Measurements from ENCODE around the gene ARHGDIA. TPM values are rescaled to one million over a fixed set of nuclear protein-coding genes. Genes with fewer than 3 reads are reported as not detected.

Gene ARHGDIA
- total RNA-seq, 2 experiments from 2014 or later, result 265 to 715 TPM

DNA sequence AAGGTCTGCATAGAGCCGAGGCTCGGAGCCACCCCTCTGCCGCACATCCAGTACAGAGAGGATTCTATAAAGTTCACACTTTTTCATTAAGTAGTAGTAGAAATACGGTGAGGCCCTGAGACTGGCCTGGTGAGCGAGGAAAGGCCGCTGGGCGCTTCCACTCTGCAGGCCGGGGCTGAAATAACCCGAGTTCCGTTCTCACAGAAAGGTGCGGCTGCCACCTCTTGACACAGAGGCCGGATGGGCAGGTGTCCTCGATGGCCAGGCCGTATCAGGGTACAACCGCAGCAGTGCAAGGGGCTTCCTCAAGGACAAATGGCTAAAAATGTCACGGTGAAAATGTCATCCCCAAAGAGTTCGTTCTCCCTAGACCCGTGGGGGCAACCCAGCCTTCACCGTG lies 40.8 kb upstream of the ARHGDIA start:
- TSS peak; percentile 62 for BruUV-seq (replicated peaks)
- CTCF ChIA-PET (ENCODE audit: unreplicated experiment), result no interaction called here
- Histone ChIP-seq H2AFZ (ENCODE audit: low read length) (no peak overlapping the region), H3K4me2 (ENCODE audit: low read length) (no peak overlapping the region; the same call in 1 of the 2 replicates), H3K79me2 (ENCODE audit: insufficient read depth, low read depth, low read length) (peaks cover 10% of the 10 kb centered on the region), H3K36me3 (ENCODE audit: insufficient read depth, low read length) (peaks cover 70% of the 10 kb centered on the region), H3K9me3 (ENCODE audit: low read length) (no peaks in the 10 kb centered on the region), H3K4me1 (ENCODE audit: insufficient read depth, low read length, poor library complexity, severe bottlenecking) (peaks cover 20% of the 10 kb centered on the region), H4K20me1 (ENCODE audit: insufficient read depth, low read length) (peaks cover 3% of the 10 kb centered on the region), H3K4me3 (ENCODE audit: low read depth, low read length, poor library complexity, severe bottlenecking) (peak overlapping the region; percentile 14), H3K9me2 (ENCODE audit: insufficient read depth, low read length) (no peaks in the 10 kb centered on the region), H3K27ac (ENCODE audit: low read depth, low read length, poor library complexity, severe bottlenecking) (no peak overlapping the region)
- intact Hi-C loops (cut with micrococcal nuclease; ENCODE audit: unreplicated experiment), result loop anchor here (1.0 kb wide), 2 partner anchors 21 to 43 kb away; partner anchors contain the start of genes ALYREF and ANAPC11
- no peak for TF ChIP-seq EZH2phosphoT487 (IDR thresholded peaks at IDR 0.05; ENCODE audit: borderline replicate concordance, low read depth, low read length)
- TF ChIP-seq, protein P1, sequence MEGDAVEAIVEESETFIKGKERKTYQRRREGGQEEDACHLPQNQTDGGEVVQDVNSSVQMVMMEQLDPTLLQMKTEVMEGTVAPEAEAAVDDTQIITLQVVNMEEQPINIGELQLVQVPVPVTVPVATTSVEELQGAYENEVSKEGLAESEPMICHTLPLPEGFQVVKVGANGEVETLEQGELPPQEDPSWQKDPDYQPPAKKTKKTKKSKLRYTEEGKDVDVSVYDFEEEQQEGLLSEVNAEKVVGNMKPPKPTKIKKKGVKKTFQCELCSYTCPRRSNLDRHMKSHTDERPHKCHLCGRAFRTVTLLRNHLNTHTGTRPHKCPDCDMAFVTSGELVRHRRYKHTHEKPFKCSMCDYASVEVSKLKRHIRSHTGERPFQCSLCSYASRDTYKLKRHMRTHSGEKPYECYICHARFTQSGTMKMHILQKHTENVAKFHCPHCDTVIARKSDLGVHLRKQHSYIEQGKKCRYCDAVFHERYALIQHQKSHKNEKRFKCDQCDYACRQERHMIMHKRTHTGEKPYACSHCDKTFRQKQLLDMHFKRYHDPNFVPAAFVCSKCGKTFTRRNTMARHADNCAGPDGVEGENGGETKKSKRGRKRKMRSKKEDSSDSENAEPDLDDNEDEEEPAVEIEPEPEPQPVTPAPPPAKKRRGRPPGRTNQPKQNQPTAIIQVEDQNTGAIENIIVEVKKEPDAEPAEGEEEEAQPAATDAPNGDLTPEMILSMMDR (conservative IDR thresholded peaks at IDR 0.05; ENCODE audit: low read length), result no peak
- POLR2A ChIA-PET, result no interaction called here
- no peak for DNase-seq (ENCODE audit: low spot score)

GRCh38 chr17:81911277-81911961 lies 40.3 kb upstream of the ARHGDIA start, which contains the start of gene PCYT2:
Gene PCYT2 (minus strand): TSS chr17:81911399. CDS start chr17:81911355, 44 bp downstream.
- peak; percentile 98 for DNase-seq (ENCODE audit: low spot score)
- peak within 1 kb of the TSS; percentile 79 for H3K4me2 ChIP-seq (ENCODE audit: low read length)
- H3K9me3 ChIP-seq (ENCODE audit: low read length), result no peaks in the 10 kb centered on the region
- peaks cover 5% of the 10 kb centered on the region; the same call in 1 of the 2 replicates for H3K79me2 ChIP-seq (ENCODE audit: insufficient read depth, low read depth, low read length)
- BruUV-seq (replicated peaks), result no TSS peak
- no peaks in the 10 kb centered on the region; the same call in 1 of the 2 replicates for H4K20me1 ChIP-seq (ENCODE audit: insufficient read depth, low read length)
- TF ChIP-seq, protein P1 (conservative IDR thresholded peaks at IDR 0.05; ENCODE audit: low read length), result peak; percentile 62
- TF ChIP-seq EZH2phosphoT487 (IDR thresholded peaks at IDR 0.05; ENCODE audit: borderline replicate concordance, low read depth, low read length), result no peak
- ChIA-PET CTCF (ENCODE audit: unreplicated experiment) (no interaction called here), POLR2A (interaction anchor here (0.5 kb wide), 1 partner anchor 19 kb away, joined by 3 read pairs; no protein-coding TSS in a partner anchor)
- H3K9me2 ChIP-seq (ENCODE audit: insufficient read depth, low read length), result no peaks in the 10 kb centered on the region
- H3K4me1 ChIP-seq (ENCODE audit: insufficient read depth, low read length, poor library complexity, severe bottlenecking), result peaks cover 15% of the 10 kb centered on the region
- H3K36me3 ChIP-seq (ENCODE audit: insufficient read depth, low read length), result peaks cover 70% of the 10 kb centered on the region
- H2AFZ ChIP-seq (ENCODE audit: low read length), result peak within 1 kb of the TSS; percentile 1; the same call in 1 of the 2 replicates
- H3K27ac ChIP-seq (ENCODE audit: low read depth, low read length, poor library complexity, severe bottlenecking), result peak within 1 kb of the TSS; percentile 22
- H3K4me3 ChIP-seq (ENCODE audit: low read depth, low read length, poor library complexity, severe bottlenecking), result peak within 1 kb of the TSS; percentile 85
- intact Hi-C loops (cut with micrococcal nuclease; ENCODE audit: unreplicated experiment), result loop anchor here (1.0 kb wide), 2 partner anchors 20 to 42 kb away; partner anchors contain the start of genes ALYREF and ANAPC11
